H1 (cell line): ENCODE data around the gene CAMTA1. TPM values are rescaled to one million over a fixed set of nuclear protein-coding genes. Genes with fewer than 3 reads are reported as not detected.
"Not testable (repeated sequence)": the region's sequence is repeated elsewhere in the genome, so short reads cannot be mapped to it uniquely, and the experiment has no call there.

Source experiments
- CTCF ChIA-PET: fragments of 300-600 bp; sonication (Branson Sonifier 250); formaldehyde crosslinking; loops from one replicate; lab custom pipeline; 2021; ENCODE audit not compliant: partially characterized antibody; lab: Charles Lee
- POLR2A ChIA-PET: fragments of 300-600 bp; sonication (Branson Sonifier 250); formaldehyde crosslinking; loops from one replicate; lab custom pipeline; 2021; ENCODE audit warnings: inconsistent platforms; ENCODE audit not compliant: partially characterized antibody; lab: Charles Lee
- DNase-seq, 2 experiments: peaks; one replicate each; pipeline versions ENCODE4 v3.0.0 to v3.0.0-alpha.2; 2010 to 2022; ENCODE audit warnings: low spot score in 2 of 2, low read depth in 1 of 2, mixed read lengths in 1 of 2
- FAIRE-seq: peaks from 2 replicates; lab custom pipeline; 2011; peaks lifted over from hg19 to GRCh38; lab: Jason Lieb, UNC
- H2AFZ ChIP-seq: 2 replicates; pipeline ENCODE4 v1.8.1; 2012; ENCODE audit warnings: low read length, inconsistent platforms
- H2AK5ac ChIP-seq: 2 replicates; pipeline ENCODE4 v1.6.1; 2013; ENCODE audit warnings: low read depth, low read length
- H2BK120ac ChIP-seq: replicated peaks from 2 replicates; pipeline ENCODE3; 2013; ENCODE audit warnings: low read depth, low read length, inconsistent platforms
- H2BK12ac ChIP-seq: 2 replicates; pipeline ENCODE4 v1.6.1; 2013; ENCODE audit warnings: low read depth, low read length
- H2BK15ac ChIP-seq: 2 replicates; pipeline ENCODE4 v1.6.1; 2013; ENCODE audit warnings: low read length
- H2BK20ac ChIP-seq: 2 replicates; pipeline ENCODE4 v1.6.1; 2013; ENCODE audit warnings: low read length
- H2BK5ac ChIP-seq: 2 replicates; pipeline ENCODE4 v1.6.1; 2013; ENCODE audit warnings: low read depth, low read length
- H3K14ac ChIP-seq: 2 replicates; pipeline ENCODE4 v1.6.1; 2013; ENCODE audit warnings: inconsistent platforms; ENCODE audit not compliant: insufficient read length
- H3K18ac ChIP-seq: 2 replicates; pipeline ENCODE4 v1.6.1; 2013; ENCODE audit warnings: low read length; ENCODE audit errors: extremely low read depth
- H3K23ac ChIP-seq: 2 replicates; pipeline ENCODE4 v1.6.1; 2013; ENCODE audit warnings: inconsistent platforms; ENCODE audit not compliant: insufficient read length
- H3K23me2 ChIP-seq: 2 replicates; pipeline ENCODE4 v1.6.1; 2013; ENCODE audit warnings: low read depth, low read length
- H3K27ac ChIP-seq: 2 replicates; pipeline ENCODE4 v1.6.1; 2011; ENCODE audit warnings: low read depth, low read length, inconsistent platforms
- H3K27me3 ChIP-seq, 4 experiments: replicated peaks in 1 of 4; 1 replicate in 1 of 4; 2 replicates in 3 of 4; pipeline versions ENCODE4 v1.6.1 to v1.8.1; 2011 to 2013; ENCODE audit warnings: low read length in 3 of 4, mild to moderate bottlenecking in 3 of 4, inconsistent platforms in 2 of 4, mixed read lengths in 2 of 4, moderate library complexity in 1 of 4; ENCODE audit not compliant: control insufficient read depth in 3 of 4, insufficient read depth in 3 of 4; ENCODE audit errors: extremely low read depth in 1 of 4
- H3K36me3 ChIP-seq, 4 experiments: 2 replicates each; pipeline versions ENCODE4 v1.6.1 to v1.8.1; 2011 to 2013; ENCODE audit warnings: mild to moderate bottlenecking in 4 of 4, low read length in 3 of 4, moderate library complexity in 2 of 4, control low read depth in 1 of 4, inconsistent platforms in 1 of 4; ENCODE audit not compliant: insufficient read depth in 4 of 4, control insufficient read depth in 2 of 4
- H3K4ac ChIP-seq: replicated peaks from 2 replicates; pipeline ENCODE3; 2013; ENCODE audit warnings: low read length, low read depth, mixed read lengths, inconsistent platforms; ENCODE audit not compliant: insufficient read length
- H3K4me1 ChIP-seq, 4 experiments: replicated peaks in 1 of 4; 1 replicate in 1 of 4; 2 replicates in 3 of 4; pipeline versions ENCODE4 v1.6.1 to v1.8.1; 2011 to 2013; ENCODE audit warnings: low read length in 3 of 4, inconsistent platforms in 2 of 4, mixed read lengths in 1 of 4; ENCODE audit not compliant: insufficient read depth in 4 of 4, control insufficient read depth in 3 of 4
- H3K4me2 ChIP-seq, 2 experiments: 2 replicates each; pipeline versions ENCODE4 v1.6.1 to v1.8.1; 2011 to 2013; ENCODE audit warnings: low read depth in 2 of 2, low read length in 2 of 2, control low read depth in 1 of 2, inconsistent platforms in 1 of 2, mild to moderate bottlenecking in 1 of 2; ENCODE audit not compliant: insufficient read depth in 1 of 2
- H3K4me3 ChIP-seq, 4 experiments: fragments of 200-600, 300-600 bp in 1 of 4; sonication (generic), shearing (Covaris generic), sonication (Bioruptor Twin) in 1 of 4; 2 replicates each; pipeline versions ENCODE4 v1.5.1 to v1.8.1; 2011 to 2016; ENCODE audit warnings: low read length in 4 of 4, low read depth in 3 of 4, control low read depth in 2 of 4, inconsistent platforms in 2 of 4, mild to moderate bottlenecking in 2 of 4, mixed read lengths in 1 of 4, moderate library complexity in 1 of 4; ENCODE audit not compliant: insufficient read depth in 2 of 4; ENCODE audit errors: extremely low read depth in 1 of 4
- H3K56ac ChIP-seq: replicated peaks from 2 replicates; pipeline ENCODE3; 2013; ENCODE audit warnings: low read depth, mild to moderate bottlenecking, mixed read lengths, low read length, inconsistent platforms; ENCODE audit not compliant: insufficient read length
- H3K79me1 ChIP-seq: 2 replicates; pipeline ENCODE4 v1.6.1; 2013; ENCODE audit warnings: low read depth, low read length, control low read depth
- H3K79me2 ChIP-seq, 2 experiments: 2 replicates each; pipeline versions ENCODE4 v1.6.1 to v1.8.1; 2012 to 2013; ENCODE audit warnings: low read length in 2 of 2, mild to moderate bottlenecking in 2 of 2, inconsistent platforms in 1 of 2; ENCODE audit not compliant: insufficient read depth in 2 of 2, control insufficient read depth in 1 of 2
- H3K9ac ChIP-seq, 4 experiments: replicated peaks in 1 of 4; 1 replicate in 1 of 4; 2 replicates in 3 of 4; pipeline versions ENCODE4 v1.6.1 to v1.8.1; 2011 to 2013; ENCODE audit warnings: low read depth in 3 of 4, low read length in 3 of 4, control low read depth in 2 of 4, mild to moderate bottlenecking in 2 of 4, moderate library complexity in 2 of 4, inconsistent platforms in 1 of 4; ENCODE audit errors: extremely low read depth in 1 of 4
- H3K9me3 ChIP-seq, 2 experiments: 2 replicates each; pipeline versions ENCODE4 v1.6.1 to v1.8.1; 2012 to 2013; ENCODE audit warnings: mild to moderate bottlenecking in 2 of 2, moderate library complexity in 2 of 2, control low read depth in 1 of 2, inconsistent platforms in 1 of 2, low read depth in 1 of 2, low read length in 1 of 2, mixed read lengths in 1 of 2; ENCODE audit not compliant: insufficient read depth in 2 of 2
- H4K20me1 ChIP-seq, 2 experiments: replicated peaks in 1 of 2; 2 replicates each; pipeline versions ENCODE3 to v1.8.1; 2011 to 2013; ENCODE audit warnings: inconsistent platforms in 2 of 2, low read length in 2 of 2, mild to moderate bottlenecking in 1 of 2; ENCODE audit not compliant: insufficient read depth in 2 of 2, control insufficient read depth in 1 of 2
- H4K5ac ChIP-seq: 2 replicates; pipeline ENCODE4 v1.6.1; 2013; ENCODE audit warnings: low read length, low read depth, mixed read lengths, inconsistent platforms; ENCODE audit not compliant: insufficient read length
- H4K8ac ChIP-seq: 2 replicates; pipeline ENCODE4 v1.8.0; 2013; ENCODE audit warnings: mild to moderate bottlenecking, moderate library complexity, low read length, inconsistent platforms; ENCODE audit not compliant: insufficient read depth; ENCODE audit errors: extremely low read depth
- H4K91ac ChIP-seq: replicated peaks from 2 replicates; pipeline ENCODE3; 2013; ENCODE audit warnings: low read length, mixed read lengths, inconsistent platforms; ENCODE audit not compliant: insufficient read length
- WGBS, 2 experiments: shearing (Covaris generic) in 1 of 2; methylation state at CpG; one replicate each; pipeline versions ENCODE4 v1.1.6 to v1.1.7; 2013 to 2015; ENCODE audit warnings: low lambda C conversion rate in 2 of 2, mixed read lengths in 2 of 2, inconsistent platforms in 1 of 2, low coverage in 1 of 2, missing lambda C conversion rate in 1 of 2; ENCODE audit not compliant: insufficient replicate concordance in 2 of 2, insufficient coverage in 1 of 2, insufficient read length in 1 of 2; ENCODE audit errors: extremely low coverage in 1 of 2, missing lambda C conversion rate in 1 of 2; 5-methylcytosine and 5-hydroxymethylcytosine counted together
- polyA plus RNA-seq, 7 experiments: library from polyadenylated mRNA; depleted of rRNA in 3 of 7; stranded (reverse) in 5 of 7; unstranded in 2 of 7; fragments of >200 nt in 5 of 7; fragments of 200-250 nt in 2 of 7; gene quantifications; 1 replicate in 5 of 7; 2 replicates in 1 of 7; 4 replicates in 1 of 7; pipeline versions ENCODE4 v1.2.1 to v1.2.3, GENCODE V29; 2011 to 2013; ENCODE audit warnings: missing spikeins in 2 of 7, mixed read lengths in 2 of 7
- total RNA-seq: library from RNA; stranded (reverse); fragmentation: NEBNext Ultra II Directional; extraction: Animal tissue kit (Norgen Biotek cat#: 25700); gene quantifications from 2 replicates; pipeline ENCODE4 v1.2.1, GENCODE V29; 2021

Gene CAMTA1
- total and polyA plus RNA-seq, 2 of the 8 experiments (the other 6 are each of a cell fraction or from before 2014, with no cell fraction given), result 65.0 to 119 TPM

- H2BK120ac ChIP-seq, H3K56ac ChIP-seq, H2BK12ac ChIP-seq, H3K79me2 ChIP-seq, H4K8ac ChIP-seq, FAIRE-seq, DNase-seq, H3K18ac ChIP-seq, H4K20me1 ChIP-seq, H3K4me2 ChIP-seq, H4K91ac ChIP-seq, H3K14ac ChIP-seq, H2BK15ac ChIP-seq, H3K23me2 ChIP-seq, H3K27me3 ChIP-seq, H3K4me3 ChIP-seq, H2BK20ac ChIP-seq, H2AK5ac ChIP-seq, H4K5ac ChIP-seq, H3K9ac ChIP-seq, H3K4me1 ChIP-seq, H3K4ac ChIP-seq, H2AFZ ChIP-seq, H3K79me1 ChIP-seq, H3K27ac ChIP-seq, H3K23ac ChIP-seq, H3K36me3 ChIP-seq, H2BK5ac ChIP-seq: not testable (repeated sequence)
- H3K9me3 ChIP-seq, result peaks cover 20 to 26% of the 10 kb centered on the region in 2 experiments
- CTCF ChIA-PET, result interaction anchor here (2.1 to 6.1 kb wide), 3 partner anchors 13 to 63 kb away, joined by 9 to 21 read pairs (median 16); no protein-coding TSS in a partner anchor
- 73% methylated on average over 3 of the region's 4 CpGs; no CpG with 5 or more reads in 1 of the 2 experiments for WGBS, 2 experiments
- POLR2A ChIA-PET, result interaction anchor here (0.6 to 3.9 kb wide), 2 partner anchors 8 to 110 kb away, joined by 4 to 23 read pairs; no protein-coding TSS in a partner anchor
Measured at GRCh38 chr1:7689307-7689706, 904.1 kb downstream of the CAMTA1 start.
